Ishikawa (cell line): Measurements from ENCODE around the gene NFE2L2.

ENCODE experiments used
- EGR1 ChIP-seq: IDR thresholded peaks from 2 replicates; pipeline ENCODE4 v1.6.1; 2012
- TAF1 ChIP-seq: IDR thresholded peaks from 2 replicates; pipeline ENCODE4 v1.6.1; 2012; ENCODE audit warnings: low read depth, mild to moderate bottlenecking
- TEAD4 ChIP-seq: IDR thresholded peaks from 2 replicates; pipeline ENCODE4 v1.6.1; 2012
- TF ChIP-seq, protein P1 (sequence below): IDR thresholded peaks from 2 replicates; pipeline ENCODE4 v1.6.1; 2012; ENCODE audit warnings: low read depth, mild to moderate bottlenecking

- TF ChIP-seq TEAD4 (no peak), EGR1 (no peak), TAF1 (no peak)
- TF ChIP-seq, protein P1, sequence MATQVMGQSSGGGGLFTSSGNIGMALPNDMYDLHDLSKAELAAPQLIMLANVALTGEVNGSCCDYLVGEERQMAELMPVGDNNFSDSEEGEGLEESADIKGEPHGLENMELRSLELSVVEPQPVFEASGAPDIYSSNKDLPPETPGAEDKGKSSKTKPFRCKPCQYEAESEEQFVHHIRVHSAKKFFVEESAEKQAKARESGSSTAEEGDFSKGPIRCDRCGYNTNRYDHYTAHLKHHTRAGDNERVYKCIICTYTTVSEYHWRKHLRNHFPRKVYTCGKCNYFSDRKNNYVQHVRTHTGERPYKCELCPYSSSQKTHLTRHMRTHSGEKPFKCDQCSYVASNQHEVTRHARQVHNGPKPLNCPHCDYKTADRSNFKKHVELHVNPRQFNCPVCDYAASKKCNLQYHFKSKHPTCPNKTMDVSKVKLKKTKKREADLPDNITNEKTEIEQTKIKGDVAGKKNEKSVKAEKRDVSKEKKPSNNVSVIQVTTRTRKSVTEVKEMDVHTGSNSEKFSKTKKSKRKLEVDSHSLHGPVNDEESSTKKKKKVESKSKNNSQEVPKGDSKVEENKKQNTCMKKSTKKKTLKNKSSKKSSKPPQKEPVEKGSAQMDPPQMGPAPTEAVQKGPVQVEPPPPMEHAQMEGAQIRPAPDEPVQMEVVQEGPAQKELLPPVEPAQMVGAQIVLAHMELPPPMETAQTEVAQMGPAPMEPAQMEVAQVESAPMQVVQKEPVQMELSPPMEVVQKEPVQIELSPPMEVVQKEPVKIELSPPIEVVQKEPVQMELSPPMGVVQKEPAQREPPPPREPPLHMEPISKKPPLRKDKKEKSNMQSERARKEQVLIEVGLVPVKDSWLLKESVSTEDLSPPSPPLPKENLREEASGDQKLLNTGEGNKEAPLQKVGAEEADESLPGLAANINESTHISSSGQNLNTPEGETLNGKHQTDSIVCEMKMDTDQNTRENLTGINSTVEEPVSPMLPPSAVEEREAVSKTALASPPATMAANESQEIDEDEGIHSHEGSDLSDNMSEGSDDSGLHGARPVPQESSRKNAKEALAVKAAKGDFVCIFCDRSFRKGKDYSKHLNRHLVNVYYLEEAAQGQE, result no peak
Measured at GRCh38 chr2:177279847-177280246, 15.3 kb upstream of the NFE2L2 start.
